Regular cardiac myocyte (primary cell): Measurements from ENCODE around the gene SOCS6. TPM values are rescaled to one million over a fixed set of nuclear protein-coding genes. Genes with fewer than 3 reads are reported as not detected.

Experiments used
- total RNA-seq: library from RNA; depleted of rRNA; stranded (reverse); fragments of >200 nt; gene quantifications from 2 replicates; pipeline ENCODE4 v1.2.3, GENCODE V29; 2014

The SOCS6 gene
- total RNA-seq = 33.3 and 44.3 TPM in 2 replicates

GRCh38 chr18:70288851-70289328 lies at the start of gene SOCS6:
TSS of gene SOCS6 (plus strand) at chr18:70289045. CDS start at chr18:70324669, 35,624 bp downstream.

Other genes with a start within 250 kb of the SOCS6 start
- 12.4 and 20.5 TPM in 2 replicates for gene RTTN, start 83.4 kb upstream of the SOCS6 start, total RNA-seq